Progenitor cell of endocrine pancreas (in vitro differentiated cells): ENCODE measurements around the gene FAM187B. TPM values are rescaled to one million over a fixed set of nuclear protein-coding genes. Genes with fewer than 3 reads are reported as not detected.

ENCODE experiments used
- DNase-seq: peaks from one replicate; pipeline ENCODE4 v3.0.0; 2021; ENCODE audit warnings: low spot score; ENCODE audit not compliant: unreplicated experiment
- H3K27ac Mint-ChIP-seq: 2 replicates; pipeline ENCODE4 v1.8.0; 2021; ENCODE audit warnings: mild to moderate bottlenecking, moderate library complexity, mixed read lengths
- H3K27me3 Mint-ChIP-seq: 2 replicates; pipeline ENCODE4 v1.8.0; 2021; ENCODE audit warnings: mixed read lengths
- H3K36me3 Mint-ChIP-seq: 2 replicates; pipeline ENCODE4 v1.8.0; 2022; ENCODE audit warnings: mixed read lengths; ENCODE audit not compliant: insufficient read depth
- H3K4me1 Mint-ChIP-seq: 2 replicates; pipeline ENCODE4 v1.8.0; 2021; ENCODE audit warnings: low read depth, mixed read lengths
- H3K4me3 Mint-ChIP-seq: 2 replicates; pipeline ENCODE4 v1.8.0; 2021; ENCODE audit warnings: low read depth, mild to moderate bottlenecking, moderate library complexity, mixed read lengths
- H3K9me3 Mint-ChIP-seq: 2 replicates; pipeline ENCODE4 v1.8.0; 2021; ENCODE audit warnings: low read depth, mixed read lengths
- CTCF ChIP-seq: fragments of 200-600 bp; sonication (generic); IDR thresholded peaks from one replicate; pipeline ENCODE4 v1.5.0; 2021; ENCODE audit warnings: antibody characterized with exemption, mild to moderate bottlenecking; ENCODE audit not compliant: unreplicated experiment
- total RNA-seq: library from RNA; stranded (reverse); gene quantifications from 2 replicates; pipeline ENCODE4 v1.2.1, GENCODE V29; 2021

The FAM187B gene
- total RNA-seq, 1 donor from 2014 or later = not detected

GRCh38 chr19:35214766-35215422, 13.6 kb downstream of the FAM187B start:
- peak overlapping the region; percentile 71 for H3K27ac Mint-ChIP-seq
- H3K36me3 Mint-ChIP-seq = no peaks in the 10 kb centered on the region
- H3K4me3 Mint-ChIP-seq = no peak overlapping the region
- DNase-seq = no peak
- peaks cover 9% of the 10 kb centered on the region for H3K9me3 Mint-ChIP-seq
- H3K27me3 Mint-ChIP-seq = peaks cover 3% of the 10 kb centered on the region
- TF ChIP-seq CTCF = no peak
- no peaks in the 10 kb centered on the region for H3K4me1 Mint-ChIP-seq

DNA sequence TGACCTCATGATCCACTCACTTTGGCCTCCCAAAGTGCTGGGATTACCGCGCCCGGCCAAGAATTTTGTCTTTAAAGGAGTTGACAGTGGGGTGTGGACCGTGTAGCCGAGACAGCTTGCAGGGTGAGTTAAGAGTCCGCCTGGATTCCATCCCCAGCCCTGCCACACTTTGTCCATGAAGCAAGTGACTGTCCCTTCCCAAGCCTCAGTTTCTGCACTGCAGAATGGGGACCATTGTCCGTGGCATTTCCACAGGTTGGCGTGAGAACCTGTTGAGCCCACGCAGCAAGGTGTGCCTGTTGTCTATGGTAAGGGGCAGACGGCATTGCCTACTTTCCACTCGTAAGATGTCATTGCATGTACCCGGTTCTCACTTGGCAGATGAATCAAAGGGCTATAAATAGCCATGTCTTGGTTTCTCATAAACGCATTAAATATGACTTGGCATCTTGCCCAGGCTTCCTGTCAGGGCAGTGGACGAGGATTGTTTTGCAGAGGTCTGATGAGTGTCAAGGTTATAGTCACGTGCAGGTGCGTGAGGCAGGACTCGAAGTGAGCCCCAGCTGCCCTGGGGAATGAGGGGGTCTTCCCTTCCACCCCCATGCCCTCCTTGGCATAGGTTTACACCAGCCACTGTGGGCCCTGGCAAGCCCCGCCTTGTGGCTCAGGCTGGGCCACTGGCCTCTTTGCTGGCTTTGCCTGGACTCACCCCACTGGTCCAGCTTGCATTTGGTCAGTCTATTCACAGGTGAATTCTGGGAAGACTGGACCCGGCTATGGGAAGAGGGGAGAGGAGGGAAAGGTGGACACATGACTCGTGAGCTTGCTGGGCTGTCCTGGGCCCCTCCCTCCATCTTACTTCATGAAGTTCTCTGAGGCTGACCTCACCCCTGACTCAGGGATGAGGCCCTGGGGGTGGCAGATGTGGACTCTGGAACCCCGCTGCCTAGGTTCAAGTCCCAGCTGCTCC, 14.6 kb downstream of the FAM187B start:
- H3K4me3 Mint-ChIP-seq = no peak overlapping the region
- H3K36me3 Mint-ChIP-seq = no peaks in the 10 kb centered on the region
- H3K9me3 Mint-ChIP-seq = peaks cover 2% of the 10 kb centered on the region
- no peak overlapping the region for H3K27ac Mint-ChIP-seq
- no peaks in the 10 kb centered on the region for H3K4me1 Mint-ChIP-seq
- DNase-seq = no peak
- peaks cover 3% of the 10 kb centered on the region for H3K27me3 Mint-ChIP-seq
- TF ChIP-seq CTCF = no peak

DNA sequence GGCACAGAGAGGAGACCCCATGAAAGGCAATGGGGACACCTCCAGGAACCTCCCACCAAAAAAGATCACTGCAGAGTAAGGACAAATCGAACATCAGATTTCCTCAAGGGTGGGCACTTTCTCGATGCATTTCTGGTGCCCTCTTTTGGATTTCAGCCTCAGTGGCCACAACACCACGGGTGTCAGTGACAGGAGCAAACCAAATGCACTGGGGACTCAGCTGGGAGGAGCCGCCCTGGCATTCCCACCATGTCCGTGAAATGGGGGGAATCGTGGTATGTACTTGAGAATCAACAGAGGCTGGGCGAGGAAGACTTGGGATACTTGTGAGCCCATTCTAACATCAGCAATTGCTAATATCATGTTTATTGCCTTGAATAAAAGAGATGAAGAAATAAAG, 16.3 kb downstream of the FAM187B start:
- Mint-ChIP-seq H3K36me3 (no peaks in the 10 kb centered on the region), H3K27me3 (peaks cover 3% of the 10 kb centered on the region), H3K9me3 (no peaks in the 10 kb centered on the region), H3K4me1 (no peaks in the 10 kb centered on the region), H3K27ac (no peak overlapping the region), H3K4me3 (no peak overlapping the region)
- TF ChIP-seq CTCF = no peak
- DNase-seq = no peak

- Mint-ChIP-seq H3K4me1 (no peaks in the 10 kb centered on the region), H3K27me3 (peaks cover 3% of the 10 kb centered on the region), H3K4me3 (no peak overlapping the region), H3K27ac (no peak overlapping the region), H3K9me3 (no peaks in the 10 kb centered on the region), H3K36me3 (no peaks in the 10 kb centered on the region)
- DNase-seq = no peak
- no peak for TF ChIP-seq CTCF
Measured at GRCh38 chr19:35211545-35212230, 16.9 kb downstream of the FAM187B start.

GRCh38 chr19:35209646-35210045, 18.9 kb downstream of the FAM187B start:
- no peaks in the 10 kb centered on the region for H3K27me3 Mint-ChIP-seq
- no peak for DNase-seq
- H3K4me3 Mint-ChIP-seq = no peak overlapping the region
- no peaks in the 10 kb centered on the region for H3K9me3 Mint-ChIP-seq
- no peak overlapping the region for H3K27ac Mint-ChIP-seq
- TF ChIP-seq CTCF = no peak
- peaks cover 14% of the 10 kb centered on the region for H3K4me1 Mint-ChIP-seq
- H3K36me3 Mint-ChIP-seq = no peaks in the 10 kb centered on the region
